Aorta (tissue), 5 donors: Measurements from ENCODE around the gene GCC2. TPM values are rescaled to one million over a fixed set of nuclear protein-coding genes. Genes with fewer than 3 reads are reported as not detected.

ENCODE experiments used
- ATAC-seq: fragments of 200-7000 bp; cut with Tn5 transposase; one replicate; pipeline ENCODE4 v1.9.1; 2022; ENCODE audit warnings: moderate library complexity; ENCODE audit not compliant: low FRiP score
- DNase-seq, 2 donors: peaks; one replicate each; pipeline ENCODE4 v3.0.0-alpha.2; 2020
- H3K27ac ChIP-seq, 2 donors: one replicate each; pipeline ENCODE4 v1.5.1; 2013; ENCODE audit warnings: low read length in 2 of 2, mild to moderate bottlenecking in 2 of 2, moderate library complexity in 2 of 2, control low read depth in 1 of 2, inconsistent platforms in 1 of 2, low read depth in 1 of 2
- H3K27me3 ChIP-seq, 2 donors: one replicate each; pipeline ENCODE4 v1.6.1; 2013; ENCODE audit warnings: control low read depth in 1 of 2, low read length in 1 of 2, mild to moderate bottlenecking in 1 of 2, moderate library complexity in 1 of 2; ENCODE audit not compliant: insufficient read depth in 2 of 2, control insufficient read depth in 1 of 2
- H3K36me3 ChIP-seq, 2 donors: one replicate each; pipeline ENCODE4 v1.6.1; 2013; ENCODE audit warnings: control low read depth in 1 of 2, low read length in 1 of 2, mild to moderate bottlenecking in 1 of 2; ENCODE audit not compliant: insufficient read depth in 2 of 2, control insufficient read depth in 1 of 2
- H3K4me1 ChIP-seq, 2 donors: one replicate each; pipeline ENCODE4 v1.6.1; 2013; ENCODE audit warnings: low read length in 2 of 2, control low read depth in 1 of 2, mild to moderate bottlenecking in 1 of 2, moderate library complexity in 1 of 2; ENCODE audit not compliant: insufficient read depth in 2 of 2, control insufficient read depth in 1 of 2
- H3K4me3 ChIP-seq, 2 donors: one replicate each; pipeline ENCODE4 v1.5.1; 2013; ENCODE audit warnings: low read length in 2 of 2, control low read depth in 1 of 2, mild to moderate bottlenecking in 1 of 2
- H3K9me3 ChIP-seq: one replicate; pipeline ENCODE4 v1.6.1; 2013; ENCODE audit warnings: mild to moderate bottlenecking, low read length; ENCODE audit not compliant: control insufficient read depth
- WGBS, 2 donors: extraction: QIAGEN DNeasy Blood & Tissue Kit; methylation state at CpG; one replicate each; pipeline ENCODE4 v1.1.7; 2013; 5-methylcytosine and 5-hydroxymethylcytosine counted together
- intact Hi-C, 2 donors: fragments of 100-400 bp; cut with DNase I; formaldehyde crosslinking; loops; one replicate each; pipeline versions ENCODE4 v1.14.2 to v1.15.0; 2022
- long read RNA-seq, 2 donors: library from polyadenylated mRNA; unstranded; transcript quantifications; one replicate each; pipeline ENCODE4 v2.0.0, GENCODE V29; 2020 to 2021
- polyA plus RNA-seq, 2 donors: library from polyadenylated mRNA; stranded (reverse); fragments of 200-250 nt; gene quantifications; one replicate each; pipeline ENCODE4 v1.2.3, GENCODE V29; 2013
- total RNA-seq, 2 donors: library from RNA; stranded (reverse); fragmentation: NEBNext Ultra II Directional; extraction: Animal tissue kit (Norgen Biotek cat#: 25700); gene quantifications; one replicate each; pipeline ENCODE4 v1.2.1, GENCODE V29; 2021
- donor health status: healthy with polysubstance abuse.
- donor health status: Bipolar disorder and iron deficiency.
- donor health status: DM: no; HTN: no; CAD: no.
- donor health status: DM: no; HTN: no; CAD: no.
- donor health status: DM: yes; HTN: yes; CAD: no.

GCC2 gene
- total RNA-seq (10 to 100 TPM; 52.1 to 64.6 TPM), polyA plus RNA-seq (10 to 100 TPM; 10.8 to 13.6 TPM)
- long read RNA-seq, donor 1, full-length matches to known transcripts, result 4 of 82 reads
- long read RNA-seq, donor 1, partial matches to known transcripts, result 69 of 82 reads
- long read RNA-seq, donor 1, other reads (novel, unspliced or antisense), result 9 of 82 reads
- long read RNA-seq, donor 2, partial matches to known transcripts, result 17 of 28 reads
- long read RNA-seq, donor 2, other reads (novel, unspliced or antisense), result 10 of 28 reads

- Histone ChIP-seq H3K27ac (peak within 1 kb of the TSS in 1 of 2 donors; percentile 49), H3K36me3 (no peaks in the 10 kb centered on the region), H3K4me3 (peak within 1 kb of the TSS; percentile 65 to 93), H3K9me3 (no peaks in the 10 kb centered on the region), H3K4me1 (no peaks in the 10 kb centered on the region), H3K27me3 (no peaks in the 10 kb centered on the region)
- intact Hi-C loops, result loop anchor here in 1 of 2 donors (5.0 kb wide), 2 partner anchors 83 to 133 kb away; partner anchors contain the start of gene LIMS1
- DNase-seq, result peak; percentile 97 to 98
- peak; percentile 99 for ATAC-seq
- 1% methylated on average over 55 of the region's 55 CpGs for WGBS, 2 donors
These were observed at the start of gene GCC2 for GRCh38 chr2:108448678-108449409. TSS of gene GCC2 (plus strand) at chr2:108449206. CDS start at chr2:108449275, 69 bp downstream.

GRCh38 chr2:108399479-108399878, 49.5 kb upstream of the GCC2 start:
- ATAC-seq (no peak), DNase-seq (no peak)
- Histone ChIP-seq H3K27me3 (peaks cover 0 to 1% of the 10 kb centered on the region in 2 donors), H3K9me3 (peaks cover 8% of the 10 kb centered on the region), H3K36me3 (no peaks in the 10 kb centered on the region), H3K4me3 (no peak overlapping the region), H3K4me1 (no peaks in the 10 kb centered on the region), H3K27ac (no peak overlapping the region)
- WGBS, 2 donors, result 97 to 99% methylated on average over 2 of the region's 2 CpGs
- intact Hi-C loops, result no loop called here

GRCh38 chr2:108401800-108402199, 47.2 kb upstream of the GCC2 start:
- H3K4me1 ChIP-seq, result no peaks in the 10 kb centered on the region
- H3K9me3 ChIP-seq, result peaks cover 11% of the 10 kb centered on the region
- peaks cover 0 to 1% of the 10 kb centered on the region in 2 donors for H3K27me3 ChIP-seq
- WGBS, 2 donors, result 81 to 85% methylated on average over 3 of the region's 3 CpGs
- DNase-seq (no peak), ATAC-seq (no peak)
- no peak overlapping the region for H3K27ac ChIP-seq
- intact Hi-C loops, result no loop called here
- no peaks in the 10 kb centered on the region for H3K36me3 ChIP-seq
- H3K4me3 ChIP-seq, result no peak overlapping the region

- no peak for ATAC-seq
- Histone ChIP-seq H3K27me3 (peaks cover 0 to 1% of the 10 kb centered on the region in 2 donors), H3K4me3 (no peak overlapping the region), H3K4me1 (no peaks in the 10 kb centered on the region), H3K36me3 (no peaks in the 10 kb centered on the region), H3K27ac (no peak overlapping the region), H3K9me3 (peaks cover 12% of the 10 kb centered on the region)
- 19 to 22% methylated on average over 7 of the region's 7 CpGs for WGBS, 2 donors
- no peak for DNase-seq
- intact Hi-C loops, result no loop called here
These were observed 45.5 kb upstream of the GCC2 start for GRCh38 chr2:108403494-108403893.

GRCh38 chr2:108404784-108405397, 44.1 kb upstream of the GCC2 start:
- 80 to 83% methylated on average over 4 of the region's 4 CpGs for WGBS, 2 donors
- intact Hi-C loops, result no loop called here
- no peak for DNase-seq

GRCh38 chr2:108407864-108408729, 40.9 kb upstream of the GCC2 start:
- H3K27me3 ChIP-seq, result no peaks in the 10 kb centered on the region

More at GRCh38 chr2:108404784-108405397, 44.1 kb upstream of the GCC2 start:
- Histone ChIP-seq H3K4me1 (no peaks in the 10 kb centered on the region), H3K27ac (no peak overlapping the region), H3K9me3 (peaks cover 6% of the 10 kb centered on the region), H3K36me3 (no peaks in the 10 kb centered on the region), H3K27me3 (peaks cover 0 to 1% of the 10 kb centered on the region in 2 donors), H3K4me3 (no peak overlapping the region)
- ATAC-seq, result no peak

GRCh38 chr2:108409768-108410167, 39.2 kb upstream of the GCC2 start:
- Histone ChIP-seq H3K9me3 (peaks cover 4% of the 10 kb centered on the region), H3K4me1 (no peaks in the 10 kb centered on the region), H3K36me3 (no peaks in the 10 kb centered on the region), H3K27ac (no peak overlapping the region), H3K4me3 (no peak overlapping the region), H3K27me3 (no peaks in the 10 kb centered on the region)
- DNase-seq, result no peak
- no peak for ATAC-seq
- 54 to 69% methylated on average over 1 of the region's 1 CpG for WGBS, 2 donors
- intact Hi-C loops, result no loop called here

More at GRCh38 chr2:108407864-108408729, 40.9 kb upstream of the GCC2 start:
- Histone ChIP-seq H3K4me3 (no peak overlapping the region), H3K36me3 (no peaks in the 10 kb centered on the region), H3K4me1 (no peaks in the 10 kb centered on the region), H3K27ac (no peak overlapping the region), H3K9me3 (peaks cover 4% of the 10 kb centered on the region)
- WGBS, 2 donors, result 90% methylated on average over 6 of the region's 6 CpGs
- DNase-seq (no peak), ATAC-seq (no peak)
- intact Hi-C loops, result no loop called here

- Histone ChIP-seq H3K9me3 (no peaks in the 10 kb centered on the region), H3K4me1 (no peaks in the 10 kb centered on the region), H3K27me3 (no peaks in the 10 kb centered on the region), H3K36me3 (no peaks in the 10 kb centered on the region), H3K4me3 (no peak overlapping the region), H3K27ac (no peak overlapping the region)
- DNase-seq (no peak), ATAC-seq (no peak)
- intact Hi-C loops, result no loop called here
- WGBS, 2 donors, result 55 to 79% methylated on average over 1 of the region's 1 CpG
These were observed 35.9 kb upstream of the GCC2 start for GRCh38 chr2:108412995-108413710.
